ENCODE data around the gene KMT5C.

Gene KMT5C

DNA sequence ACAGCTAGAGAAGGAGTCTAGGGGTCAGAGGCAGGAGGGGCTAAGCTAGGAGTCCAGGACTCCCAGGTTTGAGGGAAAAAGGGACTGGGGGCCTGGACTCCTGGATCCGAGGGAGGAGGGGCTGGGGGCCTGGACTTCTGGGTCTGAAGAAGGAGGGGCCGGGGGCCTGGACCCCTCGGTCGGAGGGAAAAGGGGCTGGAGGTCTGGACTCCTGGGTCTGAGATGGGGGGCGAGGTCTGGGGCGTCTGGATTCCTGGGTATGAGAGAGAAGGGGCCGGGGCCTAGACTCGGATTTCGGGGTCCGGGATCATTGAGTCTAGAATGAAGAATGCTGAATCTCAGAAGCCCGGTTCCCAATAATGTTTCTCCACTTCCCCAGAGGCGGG is 37.4 kb upstream of the KMT5C start:
- no peak for DNase-seq (ENCODE audit: extremely low read depth, insufficient read length)
- Histone ChIP-seq H3K4me3 (replicated peaks; ENCODE audit: low read depth, low read length) (peak overlapping the region; percentile 63), H3K27me3 (replicated peaks; ENCODE audit: control insufficient read depth, insufficient read depth, low read length) (no peaks in the 10 kb centered on the region), H3K36me3 (ENCODE audit: control insufficient read depth, insufficient read depth, low read length) (no peaks in the 10 kb centered on the region)
- TF ChIP-seq, protein P1, sequence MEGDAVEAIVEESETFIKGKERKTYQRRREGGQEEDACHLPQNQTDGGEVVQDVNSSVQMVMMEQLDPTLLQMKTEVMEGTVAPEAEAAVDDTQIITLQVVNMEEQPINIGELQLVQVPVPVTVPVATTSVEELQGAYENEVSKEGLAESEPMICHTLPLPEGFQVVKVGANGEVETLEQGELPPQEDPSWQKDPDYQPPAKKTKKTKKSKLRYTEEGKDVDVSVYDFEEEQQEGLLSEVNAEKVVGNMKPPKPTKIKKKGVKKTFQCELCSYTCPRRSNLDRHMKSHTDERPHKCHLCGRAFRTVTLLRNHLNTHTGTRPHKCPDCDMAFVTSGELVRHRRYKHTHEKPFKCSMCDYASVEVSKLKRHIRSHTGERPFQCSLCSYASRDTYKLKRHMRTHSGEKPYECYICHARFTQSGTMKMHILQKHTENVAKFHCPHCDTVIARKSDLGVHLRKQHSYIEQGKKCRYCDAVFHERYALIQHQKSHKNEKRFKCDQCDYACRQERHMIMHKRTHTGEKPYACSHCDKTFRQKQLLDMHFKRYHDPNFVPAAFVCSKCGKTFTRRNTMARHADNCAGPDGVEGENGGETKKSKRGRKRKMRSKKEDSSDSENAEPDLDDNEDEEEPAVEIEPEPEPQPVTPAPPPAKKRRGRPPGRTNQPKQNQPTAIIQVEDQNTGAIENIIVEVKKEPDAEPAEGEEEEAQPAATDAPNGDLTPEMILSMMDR (IDR thresholded peaks at IDR 0.05; ENCODE audit: insufficient read depth, low read length, poor library complexity, severe bottlenecking) = no peak

DNA sequence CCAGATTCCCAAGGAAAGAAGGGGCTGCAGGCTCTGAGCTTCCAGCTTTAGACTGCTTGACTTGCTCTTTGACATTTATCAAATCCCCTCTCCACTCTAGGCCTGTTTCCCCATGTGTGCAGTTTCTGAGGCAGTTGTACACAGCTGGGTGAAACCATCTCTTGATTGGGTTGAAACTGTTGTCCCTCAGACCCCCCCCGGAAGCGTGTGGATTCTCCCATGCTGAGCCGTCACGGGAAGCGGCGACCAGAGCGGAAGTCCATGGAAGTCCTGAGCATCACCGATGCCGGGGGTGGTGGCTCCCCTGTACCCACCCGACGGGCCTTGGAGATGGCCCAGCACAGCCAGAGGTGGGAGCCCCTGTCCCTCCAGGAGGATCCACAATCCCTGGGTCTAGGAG is 36.2 kb upstream of the KMT5C start:
- Histone ChIP-seq H3K27me3 (replicated peaks; ENCODE audit: control insufficient read depth, insufficient read depth, low read length) (no peaks in the 10 kb centered on the region), H3K36me3 (ENCODE audit: control insufficient read depth, insufficient read depth, low read length) (no peaks in the 10 kb centered on the region), H3K4me3 (replicated peaks; ENCODE audit: low read depth, low read length) (no peak overlapping the region)
- DNase-seq (ENCODE audit: extremely low read depth, insufficient read length) = no peak
- TF ChIP-seq, protein P1 (IDR thresholded peaks at IDR 0.05; ENCODE audit: insufficient read depth, low read length, poor library complexity, severe bottlenecking) = no peak

DNA sequence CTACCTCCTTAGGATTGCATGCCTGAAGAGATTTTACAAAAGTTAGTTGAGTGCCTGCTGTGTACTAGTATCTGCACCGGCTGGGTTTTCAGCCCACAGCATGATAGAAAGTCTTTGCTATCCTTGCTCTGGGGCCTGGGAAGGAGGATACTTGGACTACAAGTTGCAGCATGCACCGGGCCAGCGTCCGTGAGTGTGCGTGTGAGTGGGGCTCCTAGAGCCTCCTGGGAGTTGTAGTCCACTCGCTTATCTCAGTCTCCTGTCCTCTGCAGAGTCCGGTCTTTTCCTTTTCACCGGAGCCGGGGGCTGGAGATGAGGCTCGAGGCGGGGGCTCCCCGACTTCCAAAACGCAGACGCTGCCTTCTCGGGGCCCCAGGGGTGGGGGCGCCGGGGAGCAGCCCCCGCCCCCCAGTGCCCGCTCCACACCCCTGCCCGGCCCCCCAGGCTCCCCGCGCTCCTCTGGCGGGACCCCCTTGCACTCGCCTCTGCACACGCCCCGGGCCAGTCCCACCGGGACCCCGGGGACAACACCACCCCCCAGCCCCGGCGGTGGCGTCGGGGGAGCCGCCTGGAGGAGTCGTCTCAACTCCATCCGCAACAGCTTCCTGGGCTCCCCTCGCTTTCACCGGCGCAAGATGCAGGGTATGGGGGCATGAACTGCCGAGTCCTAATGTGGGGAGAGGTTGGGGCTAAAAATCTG is 35.2 kb upstream of the KMT5C start:
- H3K4me3 ChIP-seq (replicated peaks; ENCODE audit: low read depth, low read length) = no peak overlapping the region
- no peak for DNase-seq (ENCODE audit: extremely low read depth, insufficient read length)
- TF ChIP-seq, protein P1 (IDR thresholded peaks at IDR 0.05; ENCODE audit: insufficient read depth, low read length, poor library complexity, severe bottlenecking) = no peak
- H3K36me3 ChIP-seq (ENCODE audit: control insufficient read depth, insufficient read depth, low read length) = no peaks in the 10 kb centered on the region
- no peaks in the 10 kb centered on the region for H3K27me3 ChIP-seq (replicated peaks; ENCODE audit: control insufficient read depth, insufficient read depth, low read length)

- H3K36me3 ChIP-seq (ENCODE audit: control insufficient read depth, insufficient read depth, low read length) = no peaks in the 10 kb centered on the region
Measured at GRCh38 chr19:55304980-55305379, 34.7 kb upstream of the KMT5C start.

GRCh38 chr19:55305491-55305890 is 34.2 kb upstream of the KMT5C start:
- Histone ChIP-seq H3K36me3 (ENCODE audit: control insufficient read depth, insufficient read depth, low read length) (no peaks in the 10 kb centered on the region), H3K27me3 (replicated peaks; ENCODE audit: control insufficient read depth, insufficient read depth, low read length) (no peaks in the 10 kb centered on the region), H3K4me3 (replicated peaks; ENCODE audit: low read depth, low read length) (no peak overlapping the region)
- TF ChIP-seq, protein P1 (IDR thresholded peaks at IDR 0.05; ENCODE audit: insufficient read depth, low read length, poor library complexity, severe bottlenecking) = no peak
- DNase-seq (ENCODE audit: extremely low read depth, insufficient read length) = no peak

More at GRCh38 chr19:55304980-55305379, 34.7 kb upstream of the KMT5C start:
- no peaks in the 10 kb centered on the region for H3K27me3 ChIP-seq (replicated peaks; ENCODE audit: control insufficient read depth, insufficient read depth, low read length)
- no peak for DNase-seq (ENCODE audit: extremely low read depth, insufficient read length)
- no peak overlapping the region for H3K4me3 ChIP-seq (replicated peaks; ENCODE audit: low read depth, low read length)
- TF ChIP-seq, protein P1 (IDR thresholded peaks at IDR 0.05; ENCODE audit: insufficient read depth, low read length, poor library complexity, severe bottlenecking) = no peak
